GM23248 (cell line): Measurements from ENCODE around the gene ACVRL1.

Source experiments
- EZH2 ChIP-seq: fragments of 200-600 bp; sonication (generic); IDR thresholded peaks from 2 replicates; pipeline ENCODE4 v1.6.1; 2018; ENCODE audit warnings: antibody characterized with exemption, mild to moderate bottlenecking; ENCODE audit not compliant: insufficient read depth, poor library complexity, severe bottlenecking
- EZH2phosphoT487 ChIP-seq: fragments of 200-600 bp; sonication (generic); IDR thresholded peaks from 2 replicates; pipeline ENCODE4 v1.6.1; 2018; ENCODE audit warnings: antibody characterized with exemption, moderate library complexity, mild to moderate bottlenecking, low read depth; ENCODE audit not compliant: insufficient read depth

GRCh38 chr12:51922762-51923505 lies 15.6 kb downstream of the ACVRL1 start:
- TF ChIP-seq EZH2phosphoT487 (no peak), EZH2 (no peak)
